Raji (cell line): ENCODE results near the gene NT5DC4.

Experiments used
- POLR2A ChIP-seq: IDR thresholded peaks from 2 replicates; pipeline ENCODE4 v1.6.1; 2011; ENCODE audit warnings: low read depth, low read length, control low read depth; ENCODE audit not compliant: insufficient read depth

NT5DC4 gene

GRCh38 chr2:112712903-112713584, 7.8 kb upstream of the NT5DC4 start:
- TF ChIP-seq POLR2A: no peak

DNA sequence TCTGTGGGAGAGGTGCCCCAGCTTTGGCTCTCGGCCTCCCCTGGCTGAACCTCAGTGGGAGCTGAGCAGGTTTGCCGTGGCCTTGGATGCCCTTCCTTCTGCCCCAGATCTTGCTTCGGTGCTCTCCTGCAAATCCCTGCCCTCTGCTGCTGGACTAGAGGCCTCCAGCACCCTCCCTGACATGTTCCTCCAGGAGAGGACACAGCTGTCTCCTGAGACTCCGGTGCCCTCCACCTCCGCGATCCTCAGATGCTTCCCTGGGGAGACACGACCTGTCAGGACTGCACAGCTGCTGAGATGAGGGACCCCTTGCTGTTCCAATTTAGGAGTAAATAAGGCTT, 7.3 kb upstream of the NT5DC4 start:
- no peak for TF ChIP-seq POLR2A

DNA sequence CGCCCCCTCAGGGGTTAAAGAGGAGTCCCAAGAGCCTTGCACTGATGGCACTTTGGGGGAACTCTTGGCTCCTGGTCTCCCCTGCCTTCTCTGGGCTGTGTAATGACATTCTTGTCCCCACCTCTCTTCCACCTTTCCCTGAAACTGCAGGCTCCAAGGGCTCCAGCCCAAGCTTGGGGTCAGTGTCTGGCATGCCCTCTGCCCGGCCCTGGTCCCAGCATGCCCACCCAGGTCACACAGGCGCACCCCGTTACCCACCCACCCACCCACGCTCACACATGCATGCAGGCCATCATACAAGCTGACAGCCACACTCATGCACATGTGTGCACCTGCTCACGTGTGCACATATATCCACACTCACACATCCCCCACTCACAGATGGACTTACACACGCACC, 6.9 kb upstream of the NT5DC4 start:
- TF ChIP-seq POLR2A: no peak

DNA sequence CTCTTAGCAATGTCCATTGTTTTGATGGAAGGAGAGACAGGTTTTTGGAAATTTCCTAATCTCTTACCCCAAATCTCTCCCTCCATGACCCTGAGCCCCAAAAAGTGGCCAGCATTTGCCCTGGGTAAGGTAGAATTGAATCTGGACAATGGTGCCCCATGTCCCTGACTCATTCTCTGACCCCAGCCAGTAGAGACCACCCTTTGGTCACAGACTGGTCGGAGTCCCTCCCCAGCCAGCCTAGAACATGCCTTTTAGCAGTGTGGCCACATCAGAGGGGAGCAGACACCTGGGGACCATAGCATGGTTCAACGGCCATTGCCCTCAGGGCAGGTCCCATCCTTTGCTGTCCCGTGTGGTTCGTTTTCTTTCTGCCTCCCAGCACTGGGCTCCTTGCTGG, 6.5 kb upstream of the NT5DC4 start:
- no peak for TF ChIP-seq POLR2A

GRCh38 chr2:112714836-112715631, 5.8 kb upstream of the NT5DC4 start:
- TF ChIP-seq POLR2A: no peak

DNA sequence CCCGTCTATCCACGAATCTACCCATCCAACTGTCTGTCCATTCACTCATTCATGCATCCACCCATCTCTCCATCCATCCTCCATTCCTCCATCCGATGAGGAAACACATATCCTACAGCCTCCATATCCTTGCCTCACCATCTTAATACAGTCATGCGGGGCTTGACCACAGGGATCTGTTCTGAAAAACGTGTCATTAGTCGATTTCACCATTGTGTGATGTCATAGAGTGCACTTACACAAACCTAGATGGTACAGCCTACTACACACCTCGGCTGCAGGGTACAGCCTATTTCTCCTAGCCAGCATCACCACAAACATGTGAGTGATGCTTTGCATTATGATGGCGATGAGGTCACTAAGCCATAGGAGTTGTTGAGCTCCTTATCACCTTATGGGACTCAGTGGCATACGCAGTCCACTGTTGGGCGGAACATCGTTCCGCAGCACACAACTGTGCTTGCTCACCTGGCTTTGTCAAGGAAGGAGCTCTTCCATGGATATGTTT, 1.9 kb upstream of the NT5DC4 start:
- TF ChIP-seq POLR2A: no peak

DNA sequence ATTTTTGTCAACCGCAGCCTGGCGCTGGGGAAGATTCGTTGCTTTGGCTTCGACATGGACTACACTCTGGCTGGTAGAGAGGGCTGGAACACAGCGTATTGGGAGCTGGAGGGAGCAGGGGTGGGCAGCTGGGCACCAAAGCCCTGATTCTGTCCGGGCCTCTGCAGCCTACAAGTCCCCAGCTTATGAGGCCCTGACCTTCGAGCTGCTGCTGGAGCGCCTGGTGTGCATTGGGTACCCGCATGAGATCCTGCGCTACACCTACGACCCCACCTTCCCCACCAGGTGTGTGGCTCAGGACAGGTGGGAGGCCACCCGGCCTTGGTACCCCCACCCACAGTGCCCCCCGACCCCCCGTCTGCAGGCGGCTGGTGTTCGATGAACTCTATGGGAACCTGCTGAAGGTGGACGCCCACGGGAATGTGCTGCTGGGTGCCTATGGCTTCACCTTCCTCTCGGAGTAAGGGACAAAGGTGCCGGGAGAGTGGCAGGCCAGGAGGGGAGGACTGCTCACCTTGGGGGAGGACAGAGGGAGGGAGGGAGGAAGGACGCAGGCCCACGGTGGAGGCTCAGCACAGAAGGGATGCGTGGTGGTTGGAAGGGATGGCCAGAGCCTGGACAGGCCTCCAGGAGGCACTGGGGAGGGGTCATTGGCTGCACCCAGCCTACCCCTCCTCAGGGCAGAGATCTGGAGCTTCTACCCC, 1.2 kb downstream of the NT5DC4 start:
- no peak for TF ChIP-seq POLR2A

GRCh38 chr2:112722816-112723546, 2.2 kb downstream of the NT5DC4 start:
- TF ChIP-seq POLR2A: no peak

GRCh38 chr2:112723547-112723940, 2.7 kb downstream of the NT5DC4 start:
- no peak for TF ChIP-seq POLR2A

- no peak for TF ChIP-seq POLR2A
Observed at GRCh38 chr2:112723995-112724394, 3.2 kb downstream of the NT5DC4 start.

DNA sequence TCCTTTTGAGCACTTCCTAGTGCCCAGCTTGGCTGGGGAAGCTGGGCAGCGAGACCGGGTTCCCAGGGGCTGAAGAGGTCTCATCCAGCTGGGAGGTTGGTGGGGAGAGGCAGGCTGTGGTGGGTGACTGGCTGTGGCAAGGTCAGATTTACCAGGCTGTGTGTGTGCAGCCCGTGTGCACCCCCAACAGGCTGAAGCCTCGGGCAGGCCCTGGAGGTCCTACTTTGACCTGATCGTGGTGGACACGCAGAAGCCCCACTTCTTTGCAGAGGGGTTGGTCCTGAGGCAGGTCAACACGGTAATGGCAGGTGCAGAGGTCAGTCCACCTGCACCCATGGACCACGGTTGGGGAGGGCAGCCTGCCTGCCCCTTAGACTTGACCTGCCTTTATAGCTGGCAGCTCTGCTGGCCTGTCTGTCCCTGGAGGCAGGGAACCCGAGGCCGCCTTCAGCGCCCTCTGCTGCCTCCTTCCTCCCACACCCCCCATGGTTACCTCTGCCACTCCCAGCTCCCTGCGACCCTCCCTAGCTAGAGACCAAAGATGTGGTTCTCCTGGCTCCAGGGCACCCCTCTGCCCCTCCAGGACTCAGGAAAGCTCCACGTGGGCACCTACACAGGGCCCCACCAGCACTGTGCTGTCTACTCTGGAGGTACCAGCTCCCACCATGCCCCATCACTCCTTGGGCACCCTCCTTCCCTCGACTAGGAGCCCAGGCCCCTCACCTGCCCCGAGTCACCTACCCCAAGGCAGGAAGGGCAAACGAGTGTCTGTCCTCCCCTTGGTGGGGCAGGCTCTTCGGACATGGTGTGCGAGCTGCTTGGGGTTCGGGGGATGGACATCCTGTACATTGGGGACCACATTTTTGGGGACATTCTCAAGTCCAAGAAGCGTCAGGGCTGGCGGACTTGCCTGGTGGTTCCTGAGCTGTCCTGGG, 4.0 kb downstream of the NT5DC4 start:
- TF ChIP-seq POLR2A: no peak

- no peak for TF ChIP-seq POLR2A
Observed at GRCh38 chr2:112725545-112726457, 5.0 kb downstream of the NT5DC4 start.
